ENCODE measurements around the gene AADACL2. TPM values are rescaled to one million over a fixed set of nuclear protein-coding genes. Genes with fewer than 3 reads are reported as not detected.

Gene AADACL2
- total RNA-seq, 2 donors from 2014 or later: not detected

DNA sequence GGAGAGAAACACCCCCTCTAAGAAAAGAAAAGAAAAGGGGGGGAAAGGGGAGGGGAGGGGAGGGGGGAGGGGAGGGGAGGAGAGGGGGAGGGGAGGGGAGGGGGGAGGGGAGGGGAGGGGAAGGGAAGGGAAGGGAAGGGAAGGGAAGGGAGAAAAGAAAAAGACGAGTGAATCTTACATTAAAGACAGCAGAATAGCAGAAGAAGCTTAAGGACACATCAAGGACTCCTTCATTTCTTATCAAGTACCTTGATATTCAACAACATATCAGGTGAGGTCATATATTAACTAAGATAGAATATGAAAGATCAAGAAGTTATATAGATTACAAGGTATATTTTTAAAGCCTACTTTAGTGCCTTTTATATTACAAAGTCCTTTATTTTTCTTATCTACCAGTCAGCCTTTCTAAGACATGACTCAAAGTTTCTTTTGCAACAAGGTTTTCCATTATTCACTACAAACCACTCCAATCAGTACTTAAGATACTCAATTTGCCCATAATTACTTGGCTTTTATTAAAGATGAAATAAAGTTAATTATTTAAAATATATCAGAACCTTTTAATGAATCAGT is 62.5 kb downstream of the AADACL2 start:
- Histone ChIP-seq H3K27me3 (replicated peaks; ENCODE audit: insufficient read depth) (no peaks in the 10 kb centered on the region), H3K4me1 (ENCODE audit: control insufficient read depth in 1 of 2, low read depth in 2 of 2) (no peaks in the 10 kb centered on the region), H3K9me3 (no peaks in the 10 kb centered on the region), H3K4me3 (no peak overlapping the region), H3K36me3 (no peaks in the 10 kb centered on the region), H3K27ac (no peak overlapping the region)
- DNase-seq (ENCODE audit: low spot score) (no peak), ATAC-seq (ENCODE audit: insufficient number of reproducible peaks, low FRiP score, low read depth) (no peak)
- TF ChIP-seq, protein P1, sequence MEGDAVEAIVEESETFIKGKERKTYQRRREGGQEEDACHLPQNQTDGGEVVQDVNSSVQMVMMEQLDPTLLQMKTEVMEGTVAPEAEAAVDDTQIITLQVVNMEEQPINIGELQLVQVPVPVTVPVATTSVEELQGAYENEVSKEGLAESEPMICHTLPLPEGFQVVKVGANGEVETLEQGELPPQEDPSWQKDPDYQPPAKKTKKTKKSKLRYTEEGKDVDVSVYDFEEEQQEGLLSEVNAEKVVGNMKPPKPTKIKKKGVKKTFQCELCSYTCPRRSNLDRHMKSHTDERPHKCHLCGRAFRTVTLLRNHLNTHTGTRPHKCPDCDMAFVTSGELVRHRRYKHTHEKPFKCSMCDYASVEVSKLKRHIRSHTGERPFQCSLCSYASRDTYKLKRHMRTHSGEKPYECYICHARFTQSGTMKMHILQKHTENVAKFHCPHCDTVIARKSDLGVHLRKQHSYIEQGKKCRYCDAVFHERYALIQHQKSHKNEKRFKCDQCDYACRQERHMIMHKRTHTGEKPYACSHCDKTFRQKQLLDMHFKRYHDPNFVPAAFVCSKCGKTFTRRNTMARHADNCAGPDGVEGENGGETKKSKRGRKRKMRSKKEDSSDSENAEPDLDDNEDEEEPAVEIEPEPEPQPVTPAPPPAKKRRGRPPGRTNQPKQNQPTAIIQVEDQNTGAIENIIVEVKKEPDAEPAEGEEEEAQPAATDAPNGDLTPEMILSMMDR (IDR thresholded peaks at IDR 0.05): no peak

DNA sequence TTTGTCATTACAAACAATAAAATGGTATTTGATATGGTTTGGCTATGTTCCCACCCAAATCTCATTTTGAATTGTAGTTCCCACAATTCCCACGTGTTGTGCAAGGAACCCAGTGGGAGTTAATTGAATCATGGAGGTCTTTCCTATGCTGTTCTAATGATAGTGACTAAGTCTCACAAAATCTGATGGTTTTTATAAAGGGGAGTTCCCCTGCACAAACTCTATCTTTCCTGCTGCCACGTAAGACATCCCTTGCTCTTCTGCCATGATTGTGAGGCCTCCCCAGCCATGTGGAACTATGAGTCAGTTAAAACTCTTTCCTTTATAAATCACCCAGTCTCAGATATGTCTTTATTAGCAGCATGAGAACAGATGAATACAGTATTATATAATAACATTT is 64.7 kb downstream of the AADACL2 start:
- H3K4me1 ChIP-seq (ENCODE audit: control insufficient read depth in 1 of 2, low read depth in 2 of 2): no peaks in the 10 kb centered on the region
- ATAC-seq (ENCODE audit: insufficient number of reproducible peaks, low FRiP score, low read depth) (no peak), DNase-seq (ENCODE audit: low spot score) (no peak)
- TF ChIP-seq, protein P1 (IDR thresholded peaks at IDR 0.05): no peak
- no peaks in the 10 kb centered on the region for H3K9me3 ChIP-seq
- no peak overlapping the region for H3K27ac ChIP-seq
- H3K27me3 ChIP-seq (replicated peaks; ENCODE audit: insufficient read depth): no peaks in the 10 kb centered on the region
- no peak overlapping the region for H3K4me3 ChIP-seq
- no peaks in the 10 kb centered on the region for H3K36me3 ChIP-seq

DNA sequence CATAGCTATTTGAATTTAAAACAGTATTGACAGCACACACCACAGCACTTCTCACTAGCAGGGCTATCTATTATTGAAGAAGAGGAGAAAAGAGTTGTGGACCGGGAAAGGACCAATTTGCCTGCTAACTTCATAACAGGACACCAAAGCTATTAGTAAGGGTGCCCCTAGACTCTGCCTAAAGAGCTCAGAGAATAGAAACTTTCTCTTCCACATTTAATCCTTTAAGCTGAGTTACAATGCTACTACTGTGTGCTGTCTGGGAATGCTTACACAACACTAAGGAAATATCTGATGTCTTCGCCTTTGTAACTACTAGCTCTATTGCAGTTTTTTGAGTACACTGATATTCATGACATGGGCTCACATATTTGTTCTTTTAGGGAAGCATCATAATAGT is 66.7 kb downstream of the AADACL2 start:
- DNase-seq (ENCODE audit: low spot score) (no peak), ATAC-seq (ENCODE audit: insufficient number of reproducible peaks, low FRiP score, low read depth) (no peak)
- Histone ChIP-seq H3K36me3 (no peaks in the 10 kb centered on the region), H3K27ac (no peak overlapping the region), H3K4me3 (no peak overlapping the region), H3K9me3 (no peaks in the 10 kb centered on the region), H3K27me3 (replicated peaks; ENCODE audit: insufficient read depth) (no peaks in the 10 kb centered on the region), H3K4me1 (ENCODE audit: control insufficient read depth in 1 of 2, low read depth in 2 of 2) (peaks cover 0 to 7% of the 10 kb centered on the region in 2 donors)
- TF ChIP-seq, protein P1 (IDR thresholded peaks at IDR 0.05): no peak

DNA sequence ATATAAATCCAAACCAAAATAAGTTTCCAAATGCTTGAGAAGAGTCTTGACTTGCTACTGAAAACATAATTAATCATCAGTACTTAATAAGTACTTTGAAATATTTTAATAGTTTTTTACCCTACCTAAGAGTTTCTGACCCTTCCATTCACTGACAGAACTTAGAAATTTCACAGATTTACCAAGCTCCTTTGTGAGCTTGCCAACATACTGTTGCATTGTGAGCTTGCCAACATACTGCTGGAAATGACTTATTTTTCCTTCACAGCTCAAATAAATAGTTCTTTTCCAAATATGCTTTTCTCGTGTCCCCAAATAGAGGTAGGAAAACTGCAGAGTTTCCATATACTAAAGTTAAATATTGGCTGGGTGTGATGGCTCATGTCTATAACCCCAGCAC is 70.5 kb downstream of the AADACL2 start:
- ATAC-seq (ENCODE audit: insufficient number of reproducible peaks, low FRiP score, low read depth) (no peak), DNase-seq (ENCODE audit: low spot score) (no peak)
- Histone ChIP-seq H3K36me3 (no peaks in the 10 kb centered on the region), H3K4me3 (no peak overlapping the region), H3K27ac (no peak overlapping the region), H3K4me1 (ENCODE audit: control insufficient read depth in 1 of 2, low read depth in 2 of 2) (peaks cover 0 to 7% of the 10 kb centered on the region in 2 donors), H3K9me3 (no peaks in the 10 kb centered on the region), H3K27me3 (replicated peaks; ENCODE audit: insufficient read depth) (no peaks in the 10 kb centered on the region)
- TF ChIP-seq, protein P1 (IDR thresholded peaks at IDR 0.05): no peak

DNA sequence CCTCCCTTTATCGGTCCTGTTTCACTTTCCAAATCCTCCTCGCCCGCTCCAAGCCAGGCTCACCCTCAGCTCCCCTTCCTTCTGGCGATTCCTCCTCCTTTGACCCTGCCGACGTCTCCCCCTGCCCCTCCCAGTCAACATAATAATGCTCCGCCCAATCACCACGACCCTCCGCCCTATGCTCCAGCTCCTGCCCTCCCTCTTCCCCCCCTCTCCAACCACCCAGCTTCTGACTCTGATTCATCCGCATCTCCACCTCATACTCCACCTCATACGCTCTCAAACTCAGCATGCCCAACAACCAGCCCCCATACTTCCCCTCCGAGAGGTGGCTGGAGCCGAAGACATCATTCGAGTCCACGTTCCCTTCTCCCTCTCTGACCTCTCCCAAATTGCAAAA is 73.1 kb downstream of the AADACL2 start:
- Histone ChIP-seq H3K27ac (no peak overlapping the region), H3K27me3 (replicated peaks; ENCODE audit: insufficient read depth) (no peaks in the 10 kb centered on the region), H3K9me3 (no peaks in the 10 kb centered on the region), H3K36me3 (no peaks in the 10 kb centered on the region), H3K4me1 (ENCODE audit: control insufficient read depth in 1 of 2, low read depth in 2 of 2) (peaks cover 0 to 7% of the 10 kb centered on the region in 2 donors), H3K4me3 (no peak overlapping the region)
- TF ChIP-seq, protein P1 (IDR thresholded peaks at IDR 0.05): no peak
- ATAC-seq (ENCODE audit: insufficient number of reproducible peaks, low FRiP score, low read depth) (no peak), DNase-seq (ENCODE audit: low spot score) (no peak)

Other genes starting within 250 kb of the AADACL2 start
- not detected for gene AADAC, start 80.2 kb downstream of the AADACL2 start, total RNA-seq
- gene SUCNR1, start 139.7 kb downstream of the AADACL2 start, total RNA-seq: 10 to 100 TPM in 1 of 2 donors, 1 to 10 TPM in 1; 3.2 to 10.7 TPM

Data from thoracic aorta (tissue), 2 donors.